HEK293T (cell line): ENCODE measurements around the gene CCNE1.

Experiments
- CTCF ChIA-PET: fragments of 350-600 bp; formaldehyde crosslinking; extraction: SDS; loops from one replicate; lab custom pipeline; 2021; ENCODE audit warnings: antibody characterized with exemption, inconsistent platforms; lab: Yijun Ruan, JAX
- POLR2A ChIA-PET: fragments of 350-600 bp; formaldehyde crosslinking; extraction: SDS; loops from one replicate; lab custom pipeline; 2020; ENCODE audit warnings: antibody characterized with exemption, inconsistent platforms; lab: Yijun Ruan, JAX
- DNase-seq: peaks from one replicate; pipeline ENCODE4 v3.0.0; 2012; ENCODE audit warnings: mixed read lengths; ENCODE audit errors: extremely low spot score
- ARNT ChIP-seq: fragments of 450-650 bp; IDR thresholded peaks from 2 replicates; pipeline ENCODE4 v1.6.1; 2017; ENCODE audit warnings: mild to moderate bottlenecking
- BHLHE40 ChIP-seq: fragments of 450-650 bp; IDR thresholded peaks from 2 replicates; pipeline ENCODE4 v1.6.1; 2016; ENCODE audit warnings: mild to moderate bottlenecking, moderate library complexity, borderline replicate concordance
- CTBP1 ChIP-seq: fragments of 450-650 bp; IDR thresholded peaks from 2 replicates; pipeline ENCODE4 v1.6.1; 2016; ENCODE audit warnings: borderline replicate concordance
- ELF4 ChIP-seq: fragments of 450-650 bp; IDR thresholded peaks from 2 replicates; pipeline ENCODE4 v1.6.1; 2017; ENCODE audit warnings: antibody characterized with exemption
- FOXA1 ChIP-seq: fragments of 450-650 bp; IDR thresholded peaks from 2 replicates; pipeline ENCODE4 v1.6.1; 2016; ENCODE audit warnings: mild to moderate bottlenecking
- FOXK2 ChIP-seq: fragments of 450-650 bp; IDR thresholded peaks from 2 replicates; pipeline ENCODE4 v1.6.1; 2016; ENCODE audit warnings: mild to moderate bottlenecking
- FOXM1 ChIP-seq: fragments of 450-650 bp; IDR thresholded peaks from 2 replicates; pipeline ENCODE4 v1.6.1; 2017; ENCODE audit warnings: mild to moderate bottlenecking, borderline replicate concordance
- HDGF ChIP-seq: fragments of 450-650 bp; IDR thresholded peaks from 2 replicates; pipeline ENCODE4 v1.6.1; 2017; ENCODE audit warnings: antibody characterized with exemption, borderline replicate concordance
- L3MBTL2 ChIP-seq: fragments of 450-650 bp; conservative IDR thresholded peaks from 2 replicates; pipeline ENCODE4 v1.6.1; 2016; ENCODE audit warnings: mild to moderate bottlenecking
- LEF1 ChIP-seq: fragments of 450-650 bp; IDR thresholded peaks from 2 replicates; pipeline ENCODE4 v1.6.1; 2017; ENCODE audit warnings: mild to moderate bottlenecking, borderline replicate concordance
- NFRKB ChIP-seq: fragments of 450-650 bp; IDR thresholded peaks from 2 replicates; pipeline ENCODE4 v1.6.1; 2016; ENCODE audit warnings: mild to moderate bottlenecking, moderate library complexity
- PKNOX1 ChIP-seq: fragments of 450-650 bp; IDR thresholded peaks from 2 replicates; pipeline ENCODE4 v1.6.1; 2016
- SP1 ChIP-seq: fragments of 450-650 bp; IDR thresholded peaks from 2 replicates; pipeline ENCODE4 v1.6.1; 2017
- SUZ12 ChIP-seq: fragments of 450-650 bp; IDR thresholded peaks from 2 replicates; pipeline ENCODE4 v1.6.1; 2016; ENCODE audit warnings: mild to moderate bottlenecking
- TARDBP ChIP-seq: fragments of 450-650 bp; IDR thresholded peaks from 2 replicates; pipeline ENCODE4 v1.6.1; 2016
- ZNF384 ChIP-seq: fragments of 450-650 bp; IDR thresholded peaks from 2 replicates; pipeline ENCODE4 v1.6.1; 2016

The CCNE1 gene

GRCh38 chr19:29774126-29774525 lies 37.7 kb upstream of the CCNE1 start:
- TF ChIP-seq L3MBTL2 (no peak), FOXK2 (no peak), CTBP1 (no peak), NFRKB (no peak), ARNT (no peak)
- DNase-seq: no peak
- ChIA-PET CTCF (no interaction called here), POLR2A (no interaction called here)

GRCh38 chr19:29777781-29778309 lies 33.9 kb upstream of the CCNE1 start:
- ChIA-PET CTCF (no interaction called here), POLR2A (no interaction called here)
- DNase-seq: no peak
- no peak for TF ChIP-seq FOXM1
- no peak for TF ChIP-seq FOXK2
- no peak for TF ChIP-seq SP1
- TF ChIP-seq FOXA1: no peak
- no peak for TF ChIP-seq L3MBTL2
- no peak for TF ChIP-seq CTBP1
- TF ChIP-seq NFRKB: no peak
- no peak for TF ChIP-seq SUZ12
- TF ChIP-seq ZNF384: no peak
- no peak for TF ChIP-seq ELF4
- TF ChIP-seq PKNOX1: no peak
- no peak for TF ChIP-seq BHLHE40
- TF ChIP-seq LEF1: no peak
- TF ChIP-seq ARNT: no peak
- TF ChIP-seq TARDBP: no peak

GRCh38 chr19:29779921-29780320 lies 31.9 kb upstream of the CCNE1 start:
- ChIA-PET POLR2A (no interaction called here), CTCF (interaction anchor here (0.7 to 0.9 kb wide), 2 partner anchors 12 to 36 kb away, joined by 3 read pairs; no protein-coding TSS in a partner anchor)
- TF ChIP-seq FOXA1 (no peak), TARDBP (no peak), HDGF (no peak), SUZ12 (no peak), FOXK2 (no peak), PKNOX1 (no peak), CTBP1 (no peak), BHLHE40 (no peak), SP1 (no peak), L3MBTL2 (no peak), FOXM1 (no peak)
- no peak for DNase-seq

- DNase-seq: no peak
- POLR2A ChIA-PET: no interaction called here
- CTCF ChIA-PET: no interaction called here
- TF ChIP-seq HDGF: no peak
- no peak for TF ChIP-seq ARNT
- TF ChIP-seq FOXK2: no peak
- TF ChIP-seq PKNOX1: no peak
- TF ChIP-seq LEF1: no peak
- no peak for TF ChIP-seq ZNF384
- no peak for TF ChIP-seq BHLHE40
- TF ChIP-seq FOXA1: no peak
- TF ChIP-seq L3MBTL2: no peak
- TF ChIP-seq ELF4: no peak
- TF ChIP-seq NFRKB: no peak
- TF ChIP-seq SUZ12: no peak
- no peak for TF ChIP-seq SP1
- TF ChIP-seq CTBP1: no peak
- TF ChIP-seq FOXM1: no peak
- TF ChIP-seq TARDBP: no peak
Observed at GRCh38 chr19:29781386-29782259, 30.2 kb upstream of the CCNE1 start.

- no peak for DNase-seq
- POLR2A ChIA-PET: no interaction called here
- TF ChIP-seq FOXK2 (no peak), ELF4 (no peak), L3MBTL2 (no peak)
- CTCF ChIA-PET: no interaction called here
Observed at GRCh38 chr19:29782260-29782580, 29.6 kb upstream of the CCNE1 start.

GRCh38 chr19:29783627-29784190 lies 28.1 kb upstream of the CCNE1 start:
- CTCF ChIA-PET: no interaction called here
- DNase-seq: no peak
- POLR2A ChIA-PET: no interaction called here
- TF ChIP-seq SUZ12: no peak
- no peak for TF ChIP-seq PKNOX1
- no peak for TF ChIP-seq CTBP1
- TF ChIP-seq L3MBTL2: no peak
